Panc1 (cell line): ENCODE measurements around the gene ATP1B2. TPM values are rescaled to one million over a fixed set of nuclear protein-coding genes. Genes with fewer than 3 reads are reported as not detected.
A peak's percentile ranks its signal among the peaks of the same experiment; 100 is the strongest.

ENCODE experiments used
- ATAC-seq: fragments of 200-7000 bp; cut with Tn5 transposase; 2 replicates; pipeline ENCODE4 v1.9.1; 2020; ENCODE audit warnings: mild to moderate bottlenecking, moderate library complexity
- BruUV-seq: library from RNA; stranded (reverse); fragments of 400-500 nt; replicated peaks from 2 replicates; lab custom pipeline; 2021; lab: Mats Ljungman, UMichigan
- CTCF ChIA-PET: fragments of 300-600 bp; sonication (Branson Sonifier 250); formaldehyde crosslinking; loops from one replicate; lab custom pipeline; 2022; ENCODE audit warnings: antibody characterized with exemption; lab: Charles Lee
- POLR2A ChIA-PET: fragments of 300-600 bp; sonication (Branson Sonifier 250); formaldehyde crosslinking; loops from one replicate; lab custom pipeline; 2022; ENCODE audit warnings: antibody characterized with exemption; lab: Charles Lee
- DNase-seq: peaks from one replicate; pipeline ENCODE4 v3.0.0-alpha.2; 2010; ENCODE audit warnings: low read depth, low spot score
- H3K27ac ChIP-seq: 2 replicates; pipeline ENCODE4 v1.5.1; 2011; ENCODE audit warnings: mild to moderate bottlenecking, low read length, inconsistent platforms
- H3K27me3 ChIP-seq: fragments of 200-500 bp; sonication (Bioruptor generic); 2 replicates; pipeline ENCODE4 v1.6.0; 2014; ENCODE audit warnings: low read length, inconsistent platforms; ENCODE audit not compliant: control insufficient read depth, insufficient read depth
- H3K36me3 ChIP-seq: fragments of 200-500 bp; sonication (Bioruptor generic); 2 replicates; pipeline ENCODE4 v1.5.1; 2014; ENCODE audit warnings: inconsistent platforms, mild to moderate bottlenecking, low read length, moderate library complexity; ENCODE audit not compliant: control insufficient read depth, insufficient read depth
- H3K4me1 ChIP-seq: 2 replicates; pipeline ENCODE4 v1.5.1; 2011; ENCODE audit warnings: inconsistent platforms, mild to moderate bottlenecking, low read length, moderate library complexity; ENCODE audit not compliant: control insufficient read depth, insufficient read depth
- H3K4me3 ChIP-seq, 2 experiments: 2 replicates each; pipeline ENCODE4 v1.5.1; 2011 to 2012; ENCODE audit warnings: low read depth in 2 of 2, low read length in 2 of 2, mild to moderate bottlenecking in 2 of 2, inconsistent platforms in 1 of 2, moderate library complexity in 1 of 2
- H3K9me3 ChIP-seq: fragments of 200-500 bp; sonication (Bioruptor generic); 2 replicates; pipeline ENCODE4 v1.5.1; 2014; ENCODE audit warnings: low read depth, mild to moderate bottlenecking, inconsistent platforms, low read length, moderate library complexity; ENCODE audit not compliant: control insufficient read depth, insufficient read depth
- POLR2AphosphoS5 ChIP-seq: IDR thresholded peaks from 2 replicates; pipeline ENCODE4 v1.6.1; 2012; ENCODE audit warnings: mild to moderate bottlenecking, low read depth, low read length, moderate library complexity
- SIN3A ChIP-seq: IDR thresholded peaks from 2 replicates; pipeline ENCODE4 v1.6.1; 2012; ENCODE audit warnings: low read depth, mild to moderate bottlenecking, low read length, moderate library complexity, borderline replicate concordance; ENCODE audit not compliant: insufficient read depth
- TCF7L2 ChIP-seq: IDR thresholded peaks from 2 replicates; pipeline ENCODE4 v1.6.1; 2011; ENCODE audit warnings: mild to moderate bottlenecking, low read depth, low read length, inconsistent platforms
- in situ Hi-C: cut with HindIII; loops from 2 replicates; pipeline ENCODE4 v1.10.0; 2016; ENCODE audit warnings: low sequenced_read_pairs, low pct_unique_long_range_greater_than_20kb
- intact Hi-C: fragments of 100-400 bp; cut with micrococcal nuclease; formaldehyde crosslinking; loops from one replicate; pipeline ENCODE4 v1.10.0; 2022; ENCODE audit not compliant: unreplicated experiment
- total RNA-seq: library from RNA; stranded (reverse); gene quantifications from one replicate; pipeline ENCODE4 v1.2.1, GENCODE V29; 2021; ENCODE audit not compliant: unreplicated experiment
- TF ChIP-seq, protein P1 (sequence below), 2 experiments: IDR thresholded peaks; 2 replicates each; pipeline ENCODE4 v1.6.1; 2011 to 2012; ENCODE audit warnings: low read depth in 2 of 2, control low read depth in 1 of 2, low read length in 1 of 2, mild to moderate bottlenecking in 1 of 2, moderate library complexity in 1 of 2; ENCODE audit not compliant: insufficient read depth in 1 of 2
- TF ChIP-seq, protein P2 (sequence below): fragments of 450-650 bp; IDR thresholded peaks from 2 replicates; pipeline ENCODE4 v1.5.1; 2017; ENCODE audit warnings: mild to moderate bottlenecking

The ATP1B2 gene
- total RNA-seq, 1 experiment from 2014 or later: 0.08 TPM

DNA sequence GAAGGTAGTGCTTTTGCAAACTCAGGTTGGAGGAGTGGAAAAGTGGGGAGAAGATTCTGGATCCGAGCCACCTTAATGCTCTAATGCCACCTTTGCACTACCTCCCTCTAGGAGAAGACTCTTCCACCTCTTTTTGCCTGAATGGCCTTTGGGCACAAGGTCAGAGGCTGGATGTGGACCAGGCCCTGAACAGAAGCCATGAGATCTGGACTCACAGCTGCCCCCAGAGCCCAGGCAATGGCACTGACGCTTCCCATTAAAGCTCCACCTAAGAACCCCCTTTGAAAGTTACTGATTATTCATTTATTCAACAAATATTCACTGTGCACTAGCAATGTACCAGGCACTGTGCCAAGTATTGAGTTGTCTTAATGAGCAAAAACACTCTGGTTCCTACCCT, 17.6 kb upstream of the ATP1B2 start:
- no peaks in the 10 kb centered on the region for H3K27me3 ChIP-seq
- no peak for DNase-seq
- BruUV-seq: no TSS peak
- TF ChIP-seq SIN3A (no peak), TCF7L2 (no peak), POLR2AphosphoS5 (no peak)
- TF ChIP-seq, protein P1, sequence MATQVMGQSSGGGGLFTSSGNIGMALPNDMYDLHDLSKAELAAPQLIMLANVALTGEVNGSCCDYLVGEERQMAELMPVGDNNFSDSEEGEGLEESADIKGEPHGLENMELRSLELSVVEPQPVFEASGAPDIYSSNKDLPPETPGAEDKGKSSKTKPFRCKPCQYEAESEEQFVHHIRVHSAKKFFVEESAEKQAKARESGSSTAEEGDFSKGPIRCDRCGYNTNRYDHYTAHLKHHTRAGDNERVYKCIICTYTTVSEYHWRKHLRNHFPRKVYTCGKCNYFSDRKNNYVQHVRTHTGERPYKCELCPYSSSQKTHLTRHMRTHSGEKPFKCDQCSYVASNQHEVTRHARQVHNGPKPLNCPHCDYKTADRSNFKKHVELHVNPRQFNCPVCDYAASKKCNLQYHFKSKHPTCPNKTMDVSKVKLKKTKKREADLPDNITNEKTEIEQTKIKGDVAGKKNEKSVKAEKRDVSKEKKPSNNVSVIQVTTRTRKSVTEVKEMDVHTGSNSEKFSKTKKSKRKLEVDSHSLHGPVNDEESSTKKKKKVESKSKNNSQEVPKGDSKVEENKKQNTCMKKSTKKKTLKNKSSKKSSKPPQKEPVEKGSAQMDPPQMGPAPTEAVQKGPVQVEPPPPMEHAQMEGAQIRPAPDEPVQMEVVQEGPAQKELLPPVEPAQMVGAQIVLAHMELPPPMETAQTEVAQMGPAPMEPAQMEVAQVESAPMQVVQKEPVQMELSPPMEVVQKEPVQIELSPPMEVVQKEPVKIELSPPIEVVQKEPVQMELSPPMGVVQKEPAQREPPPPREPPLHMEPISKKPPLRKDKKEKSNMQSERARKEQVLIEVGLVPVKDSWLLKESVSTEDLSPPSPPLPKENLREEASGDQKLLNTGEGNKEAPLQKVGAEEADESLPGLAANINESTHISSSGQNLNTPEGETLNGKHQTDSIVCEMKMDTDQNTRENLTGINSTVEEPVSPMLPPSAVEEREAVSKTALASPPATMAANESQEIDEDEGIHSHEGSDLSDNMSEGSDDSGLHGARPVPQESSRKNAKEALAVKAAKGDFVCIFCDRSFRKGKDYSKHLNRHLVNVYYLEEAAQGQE (IDR thresholded peaks at IDR 0.05; ENCODE audit: insufficient read depth in 1 of 2, low read depth in 2 of 2, low read length in 1 of 2): no peak
- TF ChIP-seq, protein P2, sequence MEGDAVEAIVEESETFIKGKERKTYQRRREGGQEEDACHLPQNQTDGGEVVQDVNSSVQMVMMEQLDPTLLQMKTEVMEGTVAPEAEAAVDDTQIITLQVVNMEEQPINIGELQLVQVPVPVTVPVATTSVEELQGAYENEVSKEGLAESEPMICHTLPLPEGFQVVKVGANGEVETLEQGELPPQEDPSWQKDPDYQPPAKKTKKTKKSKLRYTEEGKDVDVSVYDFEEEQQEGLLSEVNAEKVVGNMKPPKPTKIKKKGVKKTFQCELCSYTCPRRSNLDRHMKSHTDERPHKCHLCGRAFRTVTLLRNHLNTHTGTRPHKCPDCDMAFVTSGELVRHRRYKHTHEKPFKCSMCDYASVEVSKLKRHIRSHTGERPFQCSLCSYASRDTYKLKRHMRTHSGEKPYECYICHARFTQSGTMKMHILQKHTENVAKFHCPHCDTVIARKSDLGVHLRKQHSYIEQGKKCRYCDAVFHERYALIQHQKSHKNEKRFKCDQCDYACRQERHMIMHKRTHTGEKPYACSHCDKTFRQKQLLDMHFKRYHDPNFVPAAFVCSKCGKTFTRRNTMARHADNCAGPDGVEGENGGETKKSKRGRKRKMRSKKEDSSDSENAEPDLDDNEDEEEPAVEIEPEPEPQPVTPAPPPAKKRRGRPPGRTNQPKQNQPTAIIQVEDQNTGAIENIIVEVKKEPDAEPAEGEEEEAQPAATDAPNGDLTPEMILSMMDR: no peak
- H3K4me1 ChIP-seq: 0 out of 2 replicates have a peak, but pooled peaks cover under 1% of the 10 kb centered on the region
- no peak overlapping the region for H3K27ac ChIP-seq
- no peak overlapping the region for H3K4me3 ChIP-seq
- CTCF ChIA-PET: interaction anchor here (0.7 to 2.1 kb wide), 2 partner anchors 54 to 110 kb away, joined by 3 to 8 read pairs; partner anchors contain the start of genes TP53 and WRAP53
- intact Hi-C loops (no loop called here), in situ Hi-C loops (no loop called here)
- ATAC-seq: no peak
- POLR2A ChIA-PET: interaction anchor here (0.5 to 1.4 kb wide), 2 partner anchors 53 to 54 kb away, joined by 3 to 4 read pairs; partner anchors contain the start of gene TP53
- no peaks in the 10 kb centered on the region for H3K9me3 ChIP-seq
- H3K36me3 ChIP-seq: no peaks in the 10 kb centered on the region

DNA sequence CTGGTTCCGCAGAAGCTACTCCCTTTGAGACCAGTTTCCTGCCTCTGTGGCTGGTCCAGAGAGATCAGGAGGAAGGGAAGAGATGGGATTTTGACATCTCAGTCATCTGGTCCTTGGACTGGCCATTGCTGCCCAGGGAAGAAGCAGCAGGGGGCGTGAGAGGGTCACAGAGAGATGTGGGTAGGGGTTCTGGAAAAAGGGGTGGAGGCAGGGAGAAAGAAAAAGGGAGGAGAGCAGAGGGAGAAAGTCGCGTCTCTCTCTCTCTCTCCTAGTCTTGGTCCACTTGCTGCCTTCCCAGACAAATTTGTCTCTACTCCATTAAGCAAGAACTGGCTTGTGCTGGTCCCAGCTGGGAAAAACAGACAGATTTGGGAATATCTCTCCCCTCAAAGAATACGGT, 16.3 kb upstream of the ATP1B2 start:
- ChIA-PET POLR2A (no interaction called here), CTCF (interaction anchor here (0.7 to 2.1 kb wide), 2 partner anchors 33 to 53 kb away, joined by 8 read pairs; partner anchors contain the start of genes TP53 and WRAP53)
- no peak overlapping the region for H3K27ac ChIP-seq
- no peaks in the 10 kb centered on the region for H3K9me3 ChIP-seq
- no peaks in the 10 kb centered on the region for H3K4me1 ChIP-seq
- in situ Hi-C loops: no loop called here
- no peaks in the 10 kb centered on the region for H3K36me3 ChIP-seq
- H3K4me3 ChIP-seq: no peak overlapping the region
- no TSS peak for BruUV-seq
- no peaks in the 10 kb centered on the region for H3K27me3 ChIP-seq
- no peak for TF ChIP-seq POLR2AphosphoS5
- no peak for TF ChIP-seq TCF7L2
- TF ChIP-seq SIN3A: no peak
- TF ChIP-seq, protein P2: no peak; the same call in 1 of the 2 replicates
- no peak for DNase-seq
- ATAC-seq: peak; percentile 72
- intact Hi-C loops: no loop called here
